HEK293 (cell line): ENCODE data around the gene DPPA5.

ENCODE experiments used
- AEBP2 ChIP-seq: fragments of 450-650 bp; formaldehyde crosslinking; IDR thresholded peaks from 2 replicates; pipeline ENCODE4 v1.5.1; 2016; ENCODE audit warnings: missing biosample characterization, missing genetic modification characterization, borderline replicate concordance
- CTCF ChIP-seq: fragments of 450-650 bp; formaldehyde crosslinking; IDR thresholded peaks from 2 replicates; pipeline ENCODE4 v1.5.1; 2016; ENCODE audit warnings: missing biosample characterization, missing genetic modification characterization
- HOXC10 ChIP-seq: sonication (generic); formaldehyde crosslinking; IDR thresholded peaks from 2 replicates; pipeline ENCODE4 v1.8.1; 2023; ENCODE audit warnings: mild to moderate bottlenecking, missing genetic modification reagents
- KLF17 ChIP-seq: fragments of 450-650 bp; formaldehyde crosslinking; IDR thresholded peaks from 2 replicates; pipeline ENCODE4 v1.5.1; 2016; ENCODE audit warnings: missing biosample characterization, missing genetic modification characterization
- KLF8 ChIP-seq: fragments of 450-650 bp; formaldehyde crosslinking; IDR thresholded peaks from 2 replicates; pipeline ENCODE4 v1.5.1; 2016; ENCODE audit warnings: missing biosample characterization, missing genetic modification characterization
- MZF1 ChIP-seq: fragments of 450-650 bp; formaldehyde crosslinking; IDR thresholded peaks from 2 replicates; pipeline ENCODE4 v1.5.1; 2017; ENCODE audit warnings: missing biosample characterization, missing genetic modification characterization, borderline replicate concordance
- SP2 ChIP-seq: fragments of 450-650 bp; formaldehyde crosslinking; IDR thresholded peaks from 2 replicates; pipeline ENCODE4 v1.5.1; 2016; ENCODE audit warnings: missing biosample characterization, missing genetic modification characterization
- SP3 ChIP-seq: fragments of 450-650 bp; formaldehyde crosslinking; IDR thresholded peaks from 2 replicates; pipeline ENCODE4 v1.5.1; 2016; ENCODE audit warnings: missing biosample characterization, missing genetic modification characterization
- WT1 ChIP-seq: fragments of 450-650 bp; formaldehyde crosslinking; IDR thresholded peaks from 2 replicates; pipeline ENCODE4 v1.5.1; 2016; ENCODE audit warnings: missing biosample characterization, missing genetic modification characterization
- YY2 ChIP-seq: fragments of 450-650 bp; formaldehyde crosslinking; IDR thresholded peaks from 2 replicates; pipeline ENCODE4 v1.5.1; 2016; ENCODE audit warnings: missing biosample characterization, missing genetic modification characterization
- ZBTB10 ChIP-seq: fragments of 450-650 bp; formaldehyde crosslinking; IDR thresholded peaks from 2 replicates; pipeline ENCODE4 v1.5.1; 2016; ENCODE audit warnings: missing biosample characterization, missing genetic modification characterization
- ZNF133 ChIP-seq: fragments of 450-650 bp; formaldehyde crosslinking; IDR thresholded peaks from 2 replicates; pipeline ENCODE4 v1.5.1; 2016; ENCODE audit warnings: missing biosample characterization, missing genetic modification characterization
- ZNF157 ChIP-seq: fragments of 450-650 bp; formaldehyde crosslinking; IDR thresholded peaks from 2 replicates; pipeline ENCODE4 v1.5.1; 2016; ENCODE audit warnings: missing biosample characterization, missing genetic modification characterization
- ZNF202 ChIP-seq: fragments of 450-650 bp; formaldehyde crosslinking; IDR thresholded peaks from 2 replicates; pipeline ENCODE4 v1.5.1; 2016; ENCODE audit warnings: missing biosample characterization, missing genetic modification characterization, borderline replicate concordance
- ZNF214 ChIP-seq: fragments of 450-650 bp; formaldehyde crosslinking; IDR thresholded peaks from 2 replicates; pipeline ENCODE4 v1.5.1; 2017; ENCODE audit warnings: missing biosample characterization, mild to moderate bottlenecking, missing genetic modification characterization, borderline replicate concordance
- ZNF266 ChIP-seq: fragments of 450-650 bp; formaldehyde crosslinking; IDR thresholded peaks from 2 replicates; pipeline ENCODE4 v1.5.1; 2016; ENCODE audit warnings: missing biosample characterization, missing genetic modification characterization, low read depth
- ZNF280D ChIP-seq: fragments of 450-650 bp; formaldehyde crosslinking; IDR thresholded peaks from 2 replicates; pipeline ENCODE4 v1.5.1; 2016; ENCODE audit warnings: missing biosample characterization, missing genetic modification characterization
- ZNF324 ChIP-seq: fragments of 450-650 bp; formaldehyde crosslinking; IDR thresholded peaks from 2 replicates; pipeline ENCODE4 v1.5.1; 2016; ENCODE audit warnings: missing biosample characterization, missing genetic modification characterization
- ZNF37A ChIP-seq: fragments of 450-650 bp; IDR thresholded peaks from 2 replicates; pipeline ENCODE4 v1.5.1; 2018; ENCODE audit warnings: missing biosample characterization, missing genetic modification characterization
- ZNF404 ChIP-seq: fragments of 450-650 bp; formaldehyde crosslinking; IDR thresholded peaks from 2 replicates; pipeline ENCODE4 v1.5.1; 2017; ENCODE audit warnings: missing biosample characterization, missing genetic modification characterization
- ZNF423 ChIP-seq: fragments of 450-650 bp; formaldehyde crosslinking; IDR thresholded peaks from 2 replicates; pipeline ENCODE4 v1.5.1; 2016; ENCODE audit warnings: missing biosample characterization, missing genetic modification characterization
- ZNF433 ChIP-seq: fragments of 450-650 bp; formaldehyde crosslinking; IDR thresholded peaks from 2 replicates; pipeline ENCODE4 v1.5.1; 2016; ENCODE audit warnings: missing biosample characterization, missing genetic modification characterization, low read depth
- ZNF514 ChIP-seq: fragments of 450-650 bp; formaldehyde crosslinking; IDR thresholded peaks from 2 replicates; pipeline ENCODE4 v1.5.1; 2016; ENCODE audit warnings: missing biosample characterization, missing genetic modification characterization
- ZNF560 ChIP-seq: fragments of 450-650 bp; formaldehyde crosslinking; IDR thresholded peaks from 2 replicates; pipeline ENCODE4 v1.5.1; 2017; ENCODE audit warnings: missing biosample characterization, missing genetic modification characterization, borderline replicate concordance
- ZNF561 ChIP-seq: fragments of 450-650 bp; IDR thresholded peaks from 2 replicates; pipeline ENCODE4 v1.5.1; 2018; ENCODE audit warnings: missing biosample characterization, missing genetic modification characterization, borderline replicate concordance
- ZNF624 ChIP-seq: fragments of 450-650 bp; formaldehyde crosslinking; IDR thresholded peaks from 2 replicates; pipeline ENCODE4 v1.5.1; 2017; ENCODE audit warnings: missing biosample characterization, missing genetic modification characterization
- ZNF654 ChIP-seq: fragments of 450-650 bp; formaldehyde crosslinking; IDR thresholded peaks from 2 replicates; pipeline ENCODE4 v1.5.1; 2016; ENCODE audit warnings: low read depth, missing biosample characterization, missing genetic modification characterization
- ZNF664 ChIP-seq: fragments of 450-650 bp; formaldehyde crosslinking; IDR thresholded peaks from 2 replicates; pipeline ENCODE4 v1.5.1; 2016; ENCODE audit warnings: missing biosample characterization, missing genetic modification characterization
- ZNF76 ChIP-seq: fragments of 450-650 bp; formaldehyde crosslinking; IDR thresholded peaks from 2 replicates; pipeline ENCODE4; 2016; ENCODE audit warnings: low read depth, missing biosample characterization, missing genetic modification characterization, borderline replicate concordance

The DPPA5 gene

GRCh38 chr6:73309785-73310502 is 44.1 kb downstream of the DPPA5 start (continued):
- peak; percentile 46 for TF ChIP-seq ZNF76 (tag by site-specific recombination)
- peak; percentile 5; the same call in 1 of the 2 replicates for TF ChIP-seq ZNF280D (tag by site-specific recombination)
- peak; percentile 79 for TF ChIP-seq SP3 (tag by site-specific recombination)
- peak; percentile 67 for TF ChIP-seq KLF17 (tag by site-specific recombination)
- TF ChIP-seq ZNF514 (tag by site-specific recombination): no peak
- TF ChIP-seq ZNF324 (tag by site-specific recombination): peak; percentile 82
- TF ChIP-seq ZNF560 (tag by site-specific recombination): no peak
- peak; percentile 39 for TF ChIP-seq ZNF654 (tag by site-specific recombination)
- TF ChIP-seq AEBP2 (tag by site-specific recombination): no peak
- TF ChIP-seq ZNF214: no peak
- peak; percentile 100 for TF ChIP-seq ZNF423
- TF ChIP-seq KLF8 (tag by site-specific recombination): peak; percentile 66; the same call in 1 of the 2 replicates
- peak; percentile 96 for TF ChIP-seq CTCF (tag by site-specific recombination)
- TF ChIP-seq ZBTB10: 0 out of 2 replicates have a peak, but pooled peaks have one; percentile 31
- no peak; the same call in 1 of the 2 replicates for TF ChIP-seq MZF1 (tag by site-specific recombination)
- TF ChIP-seq ZNF664 (tag by site-specific recombination): no peak
- TF ChIP-seq WT1 (tag by site-specific recombination): 0 out of 2 replicates have a peak, but pooled peaks have one; percentile 9
- TF ChIP-seq ZNF37A (tag by site-specific recombination): no peak
- no peak for TF ChIP-seq ZNF202 (tag by site-specific recombination)
- no peak for TF ChIP-seq ZNF624 (tag by site-specific recombination)
- TF ChIP-seq ZNF266 (tag by site-specific recombination): no peak
- TF ChIP-seq ZNF133: no peak
- no peak for TF ChIP-seq ZNF404 (tag by site-specific recombination)
- TF ChIP-seq HOXC10 (CRISPR knock-in tag): no peak
- TF ChIP-seq ZNF157 (tag by site-specific recombination): no peak
- no peak for TF ChIP-seq ZNF433 (tag by site-specific recombination)
- 0 out of 2 replicates have a peak, but pooled peaks have one; percentile 20 for TF ChIP-seq ZNF561 (tag by site-specific recombination)
- TF ChIP-seq YY2 (tag by site-specific recombination): no peak
- peak; percentile 87 for TF ChIP-seq SP2 (tag by site-specific recombination)
